ENCODE data around the gene LONP2.

GRCh38 chr16:48352648-48353390 lies 108.7 kb downstream of the LONP2 start:
- no peak for TF ChIP-seq CTCF (conservative IDR thresholded peaks at IDR 0.05; ENCODE audit: low read depth, low read length)
- TF ChIP-seq EZH2phosphoT487 (IDR thresholded peaks at IDR 0.05; ENCODE audit: borderline replicate concordance, low read length): no peak
